Fibroblast of skin of left biceps (primary cell): Measurements from ENCODE around the gene PRG2.
"Not testable (repeated sequence)": the region's sequence is repeated elsewhere in the genome, so short reads cannot be mapped to it uniquely, and the experiment has no call there.

Experiments
- DNase-seq, 2 experiments: peaks; one replicate each; pipeline ENCODE4 v3.0.0-alpha.2; 2013; ENCODE audit warnings: low read depth in 2 of 2

Gene PRG2

DNA sequence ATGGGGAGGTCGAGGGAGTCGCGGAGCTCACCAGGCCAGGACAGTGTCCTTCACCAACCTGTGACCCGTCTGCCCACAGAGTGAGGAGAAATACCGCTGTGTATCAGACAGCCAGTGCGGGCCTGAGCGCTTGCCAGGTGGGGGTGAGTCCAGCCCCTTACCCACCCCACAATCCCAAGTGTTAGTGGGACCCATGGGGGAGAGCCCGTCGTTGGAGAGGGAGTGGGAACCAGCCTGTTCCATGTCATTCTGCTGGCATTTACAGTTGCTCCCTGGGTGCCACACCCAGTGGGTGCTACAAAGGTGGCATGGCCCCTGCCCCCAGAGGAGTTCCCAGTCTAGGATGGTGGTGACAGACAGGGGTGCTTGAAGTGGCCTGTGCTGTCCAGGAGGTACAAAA is 43.1 kb downstream of the PRG2 start:
- DNase-seq = no peak

DNA sequence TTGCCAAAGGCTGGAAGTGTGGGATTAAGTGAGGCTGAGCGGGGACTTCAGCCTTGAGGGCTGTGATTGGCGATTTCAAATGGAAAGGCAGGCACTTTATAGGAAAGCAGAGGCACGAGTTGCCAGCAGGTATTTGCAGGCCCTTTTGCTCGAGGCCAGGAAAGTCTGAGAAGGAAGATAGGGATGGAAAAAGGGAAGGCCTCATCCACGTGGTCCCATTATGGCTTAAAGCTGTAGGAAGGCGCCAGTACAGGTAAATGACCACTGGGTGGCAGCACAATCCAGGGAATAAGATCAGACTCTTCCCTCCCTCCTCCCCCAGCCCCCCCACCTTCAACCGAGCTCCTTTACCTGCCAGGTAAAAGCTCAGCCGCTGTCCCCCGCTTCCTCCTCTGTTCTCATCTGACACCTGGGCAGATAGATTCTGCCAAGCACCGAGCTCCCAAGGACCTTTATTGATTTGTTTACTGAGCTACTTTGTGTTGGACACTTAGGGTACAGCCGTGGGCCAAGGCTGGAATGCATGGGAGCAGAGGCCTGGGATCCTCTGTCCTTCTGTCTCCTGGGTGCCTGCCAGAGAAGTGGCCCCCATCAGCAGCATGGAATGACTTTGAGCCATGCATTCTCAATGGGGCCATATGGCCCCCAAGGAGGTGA is 44.8 kb downstream of the PRG2 start:
- DNase-seq = no peak

DNA sequence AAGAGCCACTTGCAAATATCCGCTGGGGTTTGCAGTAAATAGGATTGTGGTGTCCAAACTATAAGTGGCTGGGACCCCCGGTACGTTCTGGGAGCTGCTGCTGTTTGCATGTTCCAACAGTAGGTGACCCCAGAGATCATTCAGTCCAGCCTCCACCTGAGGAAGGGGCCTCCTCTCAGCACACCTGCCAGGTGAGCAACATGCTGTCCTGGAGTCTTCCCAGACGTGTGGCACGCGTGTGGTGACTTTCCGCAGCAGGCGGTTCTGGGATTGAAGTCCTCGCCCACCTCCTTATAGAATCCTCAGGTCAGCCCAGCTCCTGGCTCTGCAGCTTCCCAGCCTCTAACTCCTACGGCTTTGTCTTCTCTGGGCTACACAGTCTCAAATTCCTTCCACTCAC is 45.6 kb downstream of the PRG2 start:
- no peak for DNase-seq

DNA sequence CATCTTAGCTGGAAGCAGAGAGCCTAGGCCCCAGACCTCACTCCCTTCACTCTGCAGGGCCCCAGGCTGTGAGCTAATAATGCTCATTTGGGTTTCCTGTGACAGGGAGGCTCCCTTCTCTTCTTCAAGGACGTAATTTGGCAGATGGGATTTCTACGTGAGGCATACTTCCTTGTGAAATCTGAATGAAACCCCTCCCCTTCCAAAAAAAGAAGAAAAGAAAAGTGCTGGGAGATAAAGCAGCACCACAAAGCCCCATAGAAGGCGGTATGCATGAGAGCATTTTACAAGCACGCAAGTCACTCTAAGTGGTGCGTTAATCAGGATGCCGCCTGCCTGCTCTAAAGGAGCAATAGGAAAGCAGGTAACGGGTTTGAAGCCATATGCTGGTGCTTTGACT is 46.6 kb downstream of the PRG2 start:
- no peak for DNase-seq

DNA sequence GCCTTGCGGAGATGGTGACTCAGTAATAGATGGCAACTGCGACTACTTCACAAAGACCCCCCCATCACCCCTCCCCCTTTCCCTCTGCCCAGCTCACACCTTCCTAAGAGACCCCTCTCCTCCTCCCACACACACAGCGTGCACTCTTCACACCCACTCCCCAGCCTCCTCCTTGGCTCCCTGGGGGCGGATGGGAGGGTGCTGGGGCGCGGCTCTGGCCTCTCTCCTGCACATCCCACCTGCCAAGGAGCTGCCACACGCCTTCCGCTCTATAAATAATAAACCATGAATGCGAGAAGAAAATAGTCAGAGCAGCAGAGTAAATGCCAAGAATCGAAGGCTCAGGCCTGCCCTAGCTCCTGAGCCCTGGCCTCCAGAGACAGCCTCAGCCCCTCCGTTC is 47.7 kb downstream of the PRG2 start:
- no peak for DNase-seq

DNA sequence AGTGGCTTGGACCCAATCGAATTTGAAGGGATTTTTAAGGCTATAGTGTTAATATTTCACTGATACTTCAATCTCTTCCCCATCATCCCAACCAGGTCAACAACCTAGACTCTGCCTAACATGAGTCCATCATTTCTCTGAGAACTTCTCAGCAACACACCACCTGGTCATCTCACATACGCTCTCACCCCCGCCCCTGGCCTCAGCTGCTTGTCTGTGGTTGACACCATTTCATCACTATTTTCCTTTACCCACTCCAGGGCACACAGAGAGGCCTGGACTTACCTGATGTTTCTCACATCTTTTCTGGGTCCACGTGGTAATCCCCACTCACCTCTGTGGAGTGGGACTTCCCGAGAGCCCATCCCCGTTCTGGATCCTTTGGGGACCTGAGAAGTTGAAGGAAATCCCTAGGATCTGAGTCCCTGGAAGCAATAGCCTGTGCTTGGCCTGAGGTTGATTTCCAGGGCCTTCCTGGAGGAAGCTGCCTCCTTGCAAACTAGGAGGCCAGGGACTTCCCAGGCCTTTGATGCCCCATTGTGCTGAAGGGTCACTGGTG is 49.1 kb downstream of the PRG2 start:
- DNase-seq = no peak

DNA sequence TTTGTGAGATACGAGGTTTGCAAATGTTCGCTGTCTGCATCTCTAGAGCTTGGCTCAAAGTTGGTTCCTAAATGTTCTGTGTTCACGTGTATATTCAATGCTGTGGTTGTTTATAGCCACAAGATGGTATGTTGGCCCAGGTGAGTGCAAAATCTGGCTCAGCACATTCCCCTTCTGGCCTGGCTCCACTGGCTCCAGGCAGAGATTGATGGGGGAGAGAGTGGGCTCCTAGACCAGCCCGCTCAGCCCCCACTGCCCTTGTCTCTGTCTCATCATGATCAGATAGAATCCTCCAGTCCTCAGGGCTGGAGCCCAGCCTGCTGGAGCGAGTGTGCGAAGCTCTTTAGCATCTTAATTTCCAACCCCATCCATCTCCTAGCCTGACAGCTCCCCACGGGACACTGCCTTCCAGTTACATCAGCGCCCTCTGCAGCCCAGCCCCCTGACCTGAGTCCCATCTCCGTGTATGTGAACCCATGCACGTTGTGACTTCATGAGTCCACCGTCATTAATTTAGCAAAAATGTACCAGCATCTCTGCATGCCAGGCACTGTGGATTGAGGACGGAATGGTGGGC is 50.3 kb downstream of the PRG2 start:
- no peak for DNase-seq

DNA sequence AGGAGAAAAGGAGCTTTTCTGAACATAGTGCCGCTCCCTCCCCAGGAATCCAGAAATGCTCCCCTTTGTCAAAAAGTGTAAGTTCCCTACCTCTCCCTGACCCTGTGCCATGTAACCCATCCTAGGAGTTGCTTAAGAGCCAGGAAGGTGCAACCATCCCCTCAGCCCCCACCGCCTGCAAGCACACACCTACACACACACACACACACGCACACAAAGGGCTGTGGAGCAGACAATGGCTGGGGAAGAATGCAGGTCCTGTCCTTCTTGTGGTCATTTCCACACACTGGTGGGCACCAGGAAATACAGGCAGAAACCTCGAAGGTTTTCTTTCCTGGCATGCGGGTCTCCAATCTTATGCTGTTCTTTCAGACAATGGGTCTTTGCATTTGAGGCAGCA is 51.1 kb downstream of the PRG2 start:
- no peak for DNase-seq

DNA sequence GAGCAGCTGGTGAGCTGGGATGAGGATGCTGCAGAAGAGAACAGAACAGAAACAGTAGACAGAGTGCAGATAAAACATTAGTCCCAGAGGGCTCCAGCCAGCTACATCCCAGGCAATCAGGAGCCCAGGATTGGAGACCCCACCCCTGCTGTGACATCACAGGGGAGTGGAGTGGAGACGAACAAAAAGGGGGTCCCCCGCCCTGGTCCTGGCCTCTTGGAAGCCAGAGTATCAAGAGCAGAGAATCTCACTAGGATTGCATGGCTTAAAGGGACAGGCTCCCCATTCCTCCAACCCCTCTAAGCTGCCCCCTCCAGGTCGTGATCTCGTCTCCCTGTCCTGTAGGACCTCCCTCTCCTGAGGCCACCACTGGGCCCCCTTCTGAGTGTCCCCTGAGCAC is 52.3 kb downstream of the PRG2 start, which contains the start of gene P2RX3:
Gene P2RX3, plus strand, starts transcription at position 211 of the 400 bp plus-strand sequence. CDS start 199 bp downstream, outside the sequence.
- no peak for DNase-seq

DNA sequence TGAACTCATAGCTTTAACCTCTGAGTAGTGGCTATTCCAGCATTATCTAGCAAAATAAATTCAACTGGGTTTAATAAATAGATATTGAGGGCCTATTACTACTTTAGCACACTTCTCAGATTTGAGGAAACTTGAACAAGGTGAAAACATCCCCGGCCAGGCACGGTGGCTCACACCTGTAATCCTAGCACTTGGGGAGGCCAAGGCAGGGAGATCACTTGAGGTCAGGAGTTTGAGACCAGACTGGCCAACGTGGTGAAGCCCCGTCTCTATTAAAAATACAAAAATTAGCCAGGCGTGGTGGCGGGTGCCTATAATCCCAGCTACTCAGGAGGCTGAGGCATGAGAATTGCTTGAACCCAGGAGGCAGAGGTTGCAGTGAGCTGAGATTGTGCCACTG is 53.6 kb downstream of the PRG2 start:
- DNase-seq = not testable (repeated sequence)
